PC-3 (cell line): ENCODE results near the gene EIF5. TPM values are rescaled to one million over a fixed set of nuclear protein-coding genes. Genes with fewer than 3 reads are reported as not detected.
A peak's percentile ranks its signal among the peaks of the same experiment; 100 is the strongest.

Experiments used
- ATAC-seq: fragments of 200-7000 bp; cut with Tn5 transposase; 2 replicates; pipeline ENCODE4 v1.9.1; 2020; ENCODE audit warnings: mild to moderate bottlenecking, moderate library complexity
- BruUV-seq: library from RNA; stranded (reverse); fragments of 400-500 nt; replicated peaks from 2 replicates; lab custom pipeline; 2021; lab: Mats Ljungman, UMichigan
- CTCF ChIA-PET: fragments of 300-600 bp; sonication (Branson Sonifier 250); formaldehyde crosslinking; loops from one replicate; lab custom pipeline; 2022; ENCODE audit warnings: antibody characterized with exemption; lab: Charles Lee
- POLR2A ChIA-PET: fragments of 300-600 bp; sonication (Branson Sonifier 250); formaldehyde crosslinking; loops from one replicate; lab custom pipeline; 2022; ENCODE audit warnings: antibody characterized with exemption; ENCODE audit not compliant: unreplicated experiment; lab: Charles Lee
- DNase-seq: peaks from one replicate; pipeline ENCODE4 v3.0.0-alpha.2; 2015
- H2AFZ ChIP-seq: fragments of 300-600 bp; sonication (generic); 2 replicates; pipeline ENCODE4 v1.6.0; 2016; ENCODE audit warnings: antibody characterized with exemption, low read length
- H3F3A ChIP-seq: fragments of 300-600 bp; sonication (generic); one replicate; pipeline ENCODE4 v1.6.0; 2017; ENCODE audit warnings: antibody characterized with exemption, low read length, control low read depth, mild to moderate bottlenecking; ENCODE audit not compliant: unreplicated experiment
- H3K27ac ChIP-seq: fragments of 300-600 bp; sonication (generic); 2 replicates; pipeline ENCODE4 v1.5.1; 2016; ENCODE audit warnings: mild to moderate bottlenecking, low read length
- H3K27me3 ChIP-seq: fragments of 300-600 bp; sonication (generic); 2 replicates; pipeline ENCODE4 v1.6.1; 2016; ENCODE audit warnings: low read length, mixed read lengths
- H3K36me3 ChIP-seq: fragments of 300-600 bp; sonication (generic); 2 replicates; pipeline ENCODE4 v1.6.1; 2016; ENCODE audit warnings: low read depth, mixed run types, low read length, mixed read lengths
- H3K4me1 ChIP-seq: fragments of 300-600 bp; sonication (generic); 2 replicates; pipeline ENCODE4 v1.5.1; 2016; ENCODE audit warnings: low read length; ENCODE audit not compliant: insufficient read depth
- H3K4me2 ChIP-seq: fragments of 300-600 bp; sonication (generic); 2 replicates; pipeline ENCODE4 v1.6.0; 2016; ENCODE audit warnings: low read length
- H3K4me3 ChIP-seq: fragments of 300-600 bp; sonication (generic); 2 replicates; pipeline ENCODE4 v1.5.1; 2016; ENCODE audit warnings: mild to moderate bottlenecking, low read length, mixed read lengths
- H3K79me2 ChIP-seq: fragments of 300-600 bp; sonication (generic); 2 replicates; pipeline ENCODE4 v1.6.1; 2017; ENCODE audit warnings: low read length, mixed read lengths
- H3K9ac ChIP-seq: fragments of 300-600 bp; sonication (generic); 2 replicates; pipeline ENCODE4 v1.6.0; 2016; ENCODE audit warnings: mild to moderate bottlenecking, low read length
- H3K9me2 ChIP-seq: fragments of 300-600 bp; sonication (generic); replicated peaks from 2 replicates; pipeline ENCODE4 v1.6.1; 2016; ENCODE audit warnings: mixed run types, low read length, mixed read lengths
- H3K9me3 ChIP-seq: fragments of 300-600 bp; sonication (generic); 2 replicates; pipeline ENCODE4 v1.6.1; 2016; ENCODE audit warnings: low read length, mixed read lengths
- H4K20me1 ChIP-seq: fragments of 300-600 bp; sonication (generic); 2 replicates; pipeline ENCODE4 v1.6.1; 2016; ENCODE audit warnings: low read length, mixed read lengths
- EZH2 ChIP-seq: fragments of 300-600 bp; sonication (generic); IDR thresholded peaks from one replicate; pipeline ENCODE4 v1.6.1; 2017; ENCODE audit warnings: antibody characterized with exemption, mild to moderate bottlenecking, low read length; ENCODE audit not compliant: unreplicated experiment
- EZH2phosphoT487 ChIP-seq: fragments of 300-600 bp; sonication (generic); IDR thresholded peaks from 2 replicates; pipeline ENCODE4 v1.6.1; 2018; ENCODE audit warnings: mild to moderate bottlenecking, antibody characterized with exemption, low read length, borderline replicate concordance
- intact Hi-C: fragments of 100-400 bp; cut with micrococcal nuclease; formaldehyde crosslinking; loops from 2 replicates; pipeline ENCODE4 v1.9.0; 2023
- total RNA-seq: library from RNA; depleted of rRNA; stranded (reverse); fragments of >200 nt; gene quantifications from 2 replicates; pipeline ENCODE4 v1.2.3, GENCODE V29; 2014
- TF ChIP-seq, protein P1 (sequence below): fragments of 300-600 bp; sonication (generic); conservative IDR thresholded peaks from 2 replicates; pipeline ENCODE4 v1.5.1; 2017; ENCODE audit warnings: antibody characterized with exemption, low read depth, mild to moderate bottlenecking, low read length

EIF5 gene
- total RNA-seq, 1 experiment from 2014 or later, result 216 TPM

DNA sequence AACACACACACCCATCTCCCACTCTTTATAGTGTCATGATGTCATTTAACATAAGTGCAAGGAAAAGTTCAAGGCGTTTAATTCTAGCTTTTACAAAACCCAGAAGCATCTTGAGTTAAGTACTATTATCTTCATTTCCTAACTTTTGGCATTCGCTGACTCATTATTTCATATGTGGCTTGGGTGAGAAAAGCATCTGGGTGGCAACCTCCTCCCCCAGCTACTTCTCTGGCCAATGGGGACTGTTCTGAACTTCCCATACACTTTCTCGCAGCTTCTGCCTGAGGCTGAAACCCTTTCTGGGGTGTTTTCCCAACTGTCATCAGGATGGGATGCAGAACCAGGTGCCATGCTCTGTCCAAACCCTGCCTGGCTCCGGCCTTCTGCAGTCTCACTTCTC, 48.3 kb downstream of the EIF5 start:
- H4K20me1 ChIP-seq, result peaks cover 13% of the 10 kb centered on the region
- no peak overlapping the region for H3K4me2 ChIP-seq
- H3K9me3 ChIP-seq, result no peaks in the 10 kb centered on the region
- no TSS peak for BruUV-seq
- ChIA-PET POLR2A (no interaction called here), CTCF (no interaction called here)
- no peaks in the 10 kb centered on the region for H3F3A ChIP-seq
- H3K27ac ChIP-seq, result no peak overlapping the region
- intact Hi-C loops, result no loop called here
- H3K79me2 ChIP-seq, result peaks cover 27% of the 10 kb centered on the region
- no peaks in the 10 kb centered on the region for H3K36me3 ChIP-seq
- no peak overlapping the region for H3K4me3 ChIP-seq
- H3K27me3 ChIP-seq, result no peaks in the 10 kb centered on the region
- TF ChIP-seq EZH2phosphoT487 (no peak), EZH2 (no peak)
- TF ChIP-seq, protein P1, sequence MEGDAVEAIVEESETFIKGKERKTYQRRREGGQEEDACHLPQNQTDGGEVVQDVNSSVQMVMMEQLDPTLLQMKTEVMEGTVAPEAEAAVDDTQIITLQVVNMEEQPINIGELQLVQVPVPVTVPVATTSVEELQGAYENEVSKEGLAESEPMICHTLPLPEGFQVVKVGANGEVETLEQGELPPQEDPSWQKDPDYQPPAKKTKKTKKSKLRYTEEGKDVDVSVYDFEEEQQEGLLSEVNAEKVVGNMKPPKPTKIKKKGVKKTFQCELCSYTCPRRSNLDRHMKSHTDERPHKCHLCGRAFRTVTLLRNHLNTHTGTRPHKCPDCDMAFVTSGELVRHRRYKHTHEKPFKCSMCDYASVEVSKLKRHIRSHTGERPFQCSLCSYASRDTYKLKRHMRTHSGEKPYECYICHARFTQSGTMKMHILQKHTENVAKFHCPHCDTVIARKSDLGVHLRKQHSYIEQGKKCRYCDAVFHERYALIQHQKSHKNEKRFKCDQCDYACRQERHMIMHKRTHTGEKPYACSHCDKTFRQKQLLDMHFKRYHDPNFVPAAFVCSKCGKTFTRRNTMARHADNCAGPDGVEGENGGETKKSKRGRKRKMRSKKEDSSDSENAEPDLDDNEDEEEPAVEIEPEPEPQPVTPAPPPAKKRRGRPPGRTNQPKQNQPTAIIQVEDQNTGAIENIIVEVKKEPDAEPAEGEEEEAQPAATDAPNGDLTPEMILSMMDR, result no peak
- no peak for DNase-seq
- H3K9ac ChIP-seq, result no peak overlapping the region
- H3K4me1 ChIP-seq, result peaks cover 5% of the 10 kb centered on the region; the same call in 1 of the 2 replicates
- H3K9me2 ChIP-seq, result no peaks in the 10 kb centered on the region
- no peak overlapping the region for H2AFZ ChIP-seq
- no peak for ATAC-seq

DNA sequence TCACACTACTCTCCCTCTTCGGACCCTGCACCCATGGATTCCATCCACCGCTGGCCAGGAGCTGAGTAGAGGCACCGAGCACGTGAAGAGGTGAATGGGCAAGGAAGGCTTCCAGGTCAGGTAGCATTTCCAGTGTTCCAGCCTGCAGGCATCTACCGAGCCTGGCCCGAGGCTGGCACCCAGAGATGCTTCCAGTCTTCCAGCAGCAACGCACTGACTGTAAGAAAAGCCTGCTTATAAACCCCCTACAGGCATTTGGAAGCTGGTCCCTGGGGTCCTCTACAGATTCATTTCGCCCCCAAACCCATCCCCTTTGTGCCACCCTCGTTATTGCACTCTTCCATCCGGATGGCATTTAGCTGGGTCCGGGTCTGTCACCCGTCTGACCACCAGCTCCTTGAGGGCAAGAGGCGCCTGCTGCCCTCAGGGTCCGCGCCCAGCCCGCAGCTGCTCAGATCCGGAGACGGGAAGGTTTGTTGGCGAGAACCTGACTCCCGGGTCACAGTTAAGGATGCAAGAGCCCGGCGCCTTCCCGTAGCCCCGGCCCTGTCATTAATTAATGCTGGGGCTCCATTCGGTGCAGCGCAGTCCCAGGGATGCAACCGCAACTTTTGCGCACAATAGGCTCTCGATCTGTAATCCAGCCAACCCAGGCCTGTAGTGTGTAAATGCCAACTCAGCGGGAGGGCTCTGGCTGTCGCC, 50.6 kb downstream of the EIF5 start:
- ChIA-PET POLR2A (no interaction called here), CTCF (no interaction called here)
- Histone ChIP-seq H3K9me2 (no peaks in the 10 kb centered on the region), H3K4me3 (peak overlapping the region; percentile 98), H3K79me2 (peaks cover 49% of the 10 kb centered on the region), H4K20me1 (peaks cover 28% of the 10 kb centered on the region), H3K9me3 (no peaks in the 10 kb centered on the region), H3K4me2 (peak overlapping the region; percentile 91), H3K9ac (peak overlapping the region; percentile 97), H2AFZ (peak overlapping the region; percentile 92), H3K36me3 (no peaks in the 10 kb centered on the region), H3K27ac (peak overlapping the region; percentile 10), H3F3A (no peaks in the 10 kb centered on the region), H3K4me1 (peaks cover 18% of the 10 kb centered on the region), H3K27me3 (no peaks in the 10 kb centered on the region)
- DNase-seq (no peak), ATAC-seq (peak; percentile 34)
- intact Hi-C loops, result loop anchor here (1.0 kb wide), 1 partner anchor 12 kb away; no protein-coding TSS in a partner anchor
- TF ChIP-seq EZH2 (no peak), EZH2phosphoT487 (no peak)
- TF ChIP-seq, protein P1, result no peak
- BruUV-seq, result TSS peak; percentile 64
